Gastroesophageal sphincter (tissue), 4 donors: ENCODE measurements around the gene TGIF2. TPM values are rescaled to one million over a fixed set of nuclear protein-coding genes. Genes with fewer than 3 reads are reported as not detected.
"Not testable (repeated sequence)": the region's sequence is repeated elsewhere in the genome, so short reads cannot be mapped to it uniquely, and the experiment has no call there.

ENCODE experiments used
- ATAC-seq: fragments of 150-250 bp; one replicate; pipeline ENCODE4 v1.9.1; 2016; ENCODE audit warnings: mild to moderate bottlenecking, moderate library complexity
- H3K27ac ChIP-seq, 4 donors: fragments of 200-600 bp; sonication (generic) in 3 of 4; 1 replicate in 3 of 4; 2 replicates in 1 of 4; pipeline ENCODE4 v1.5.1; 2016 to 2019
- H3K27me3 ChIP-seq: fragments of 200-600 bp; sonication (generic); one replicate; pipeline ENCODE4 v1.5.1; 2019
- H3K36me3 ChIP-seq, 2 donors: fragments of 200-600 bp; sonication (generic); one replicate each; pipeline ENCODE4 v1.5.1; 2019; ENCODE audit warnings: control low read depth in 1 of 2
- H3K4me1 ChIP-seq, 3 donors: fragments of 200-600 bp; sonication (generic); 1 replicate in 2 of 3; 2 replicates in 1 of 3; pipeline ENCODE4 v1.5.1; 2016 to 2019; ENCODE audit warnings: control low read depth in 2 of 3
- H3K4me3 ChIP-seq, 2 donors: fragments of 200-600 bp; sonication (generic); one replicate each; pipeline ENCODE4 v1.5.1; 2019; ENCODE audit warnings: mild to moderate bottlenecking in 1 of 2, moderate library complexity in 1 of 2
- H3K9me3 ChIP-seq, 3 donors: fragments of 200-600 bp; sonication (generic); one replicate each; pipeline ENCODE4 v1.5.1; 2017 to 2019; ENCODE audit warnings: control low read depth in 2 of 3
- EP300 ChIP-seq: sonication (generic); formaldehyde crosslinking; IDR thresholded peaks from one replicate; pipeline ENCODE4 v1.6.1; 2017; ENCODE audit warnings: antibody characterized with exemption, mild to moderate bottlenecking
- POLR2A ChIP-seq, 2 donors: fragments of 450-650 bp; IDR thresholded peaks; one replicate each; pipeline ENCODE4 v1.6.1; 2017; ENCODE audit warnings: antibody characterized with exemption in 2 of 2, mild to moderate bottlenecking in 2 of 2, moderate library complexity in 1 of 2
- POLR2AphosphoS5 ChIP-seq: sonication (generic); formaldehyde crosslinking; IDR thresholded peaks from one replicate; pipeline ENCODE4 v1.6.1; 2017; ENCODE audit warnings: antibody characterized with exemption
- WGBS, 2 donors: methylation state at CpG; one replicate each; pipeline ENCODE4 v1.1.5; 2018; ENCODE audit warnings: low coverage in 1 of 2; 5-methylcytosine and 5-hydroxymethylcytosine counted together
- total RNA-seq, 4 donors: library from RNA; depleted of rRNA; stranded (reverse); fragments of >200 nt; gene quantifications; one replicate each; pipeline ENCODE4 v1.1.0, GENCODE V29; 2016
- TF ChIP-seq, protein P1 (sequence below), 4 experiments: fragments of 200-600 bp in 2 of 4; fragments of 450-650 bp in 2 of 4; sonication (generic) in 1 of 4; IDR thresholded peaks; one replicate each; pipeline ENCODE4 v1.5.1; 2017 to 2019; ENCODE audit warnings: antibody characterized with exemption in 4 of 4, mild to moderate bottlenecking in 2 of 4, moderate library complexity in 2 of 4

TGIF2 gene
- total RNA-seq, 4 donors from 2014 or later = 7.2 to 14.0 (median 9.4) TPM

- 93% methylated on average over 2 of the region's 2 CpGs for WGBS, 2 donors
- no peak for TF ChIP-seq POLR2A (IDR thresholded peaks at IDR 0.05)
- TF ChIP-seq EP300 = no peak
- TF ChIP-seq POLR2AphosphoS5 = no peak
- TF ChIP-seq, protein P1, sequence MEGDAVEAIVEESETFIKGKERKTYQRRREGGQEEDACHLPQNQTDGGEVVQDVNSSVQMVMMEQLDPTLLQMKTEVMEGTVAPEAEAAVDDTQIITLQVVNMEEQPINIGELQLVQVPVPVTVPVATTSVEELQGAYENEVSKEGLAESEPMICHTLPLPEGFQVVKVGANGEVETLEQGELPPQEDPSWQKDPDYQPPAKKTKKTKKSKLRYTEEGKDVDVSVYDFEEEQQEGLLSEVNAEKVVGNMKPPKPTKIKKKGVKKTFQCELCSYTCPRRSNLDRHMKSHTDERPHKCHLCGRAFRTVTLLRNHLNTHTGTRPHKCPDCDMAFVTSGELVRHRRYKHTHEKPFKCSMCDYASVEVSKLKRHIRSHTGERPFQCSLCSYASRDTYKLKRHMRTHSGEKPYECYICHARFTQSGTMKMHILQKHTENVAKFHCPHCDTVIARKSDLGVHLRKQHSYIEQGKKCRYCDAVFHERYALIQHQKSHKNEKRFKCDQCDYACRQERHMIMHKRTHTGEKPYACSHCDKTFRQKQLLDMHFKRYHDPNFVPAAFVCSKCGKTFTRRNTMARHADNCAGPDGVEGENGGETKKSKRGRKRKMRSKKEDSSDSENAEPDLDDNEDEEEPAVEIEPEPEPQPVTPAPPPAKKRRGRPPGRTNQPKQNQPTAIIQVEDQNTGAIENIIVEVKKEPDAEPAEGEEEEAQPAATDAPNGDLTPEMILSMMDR (IDR thresholded peaks at IDR 0.05) = no peak
Observed at GRCh38 chr20:36555248-36555647, 18.1 kb upstream of the TGIF2 start.

DNA sequence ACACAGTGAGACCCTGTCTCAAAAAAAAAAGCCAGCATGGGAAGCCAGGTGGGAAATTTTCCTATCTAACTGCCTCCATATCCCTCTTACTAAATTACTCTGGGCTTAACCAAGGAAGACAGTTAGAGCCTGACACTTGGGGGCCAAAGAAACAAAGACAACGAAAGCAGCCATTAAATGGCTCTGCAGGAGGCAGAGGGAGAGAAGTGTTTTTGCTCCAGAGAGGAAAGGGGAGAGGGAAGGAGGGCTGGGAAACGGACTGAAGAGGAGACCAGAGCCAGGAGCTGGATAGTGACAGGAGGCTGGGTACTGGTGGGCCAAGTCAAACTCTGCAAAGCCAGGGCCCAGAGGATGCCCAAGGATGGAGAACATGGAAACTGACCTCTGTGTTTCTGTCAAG lies 10.7 kb upstream of the TGIF2 start:
- no peaks in the 10 kb centered on the region for H3K36me3 ChIP-seq
- TF ChIP-seq POLR2A (IDR thresholded peaks at IDR 0.05) = no peak
- TF ChIP-seq, protein P1 (IDR thresholded peaks at IDR 0.05) = no peak
- no peak for TF ChIP-seq EP300
- no peak for TF ChIP-seq POLR2AphosphoS5
- H3K4me3 ChIP-seq = no peak overlapping the region
- no peak for ATAC-seq
- no peaks in the 10 kb centered on the region for H3K9me3 ChIP-seq
- no peaks in the 10 kb centered on the region for H3K4me1 ChIP-seq
- no peak overlapping the region for H3K27ac ChIP-seq
- no peaks in the 10 kb centered on the region for H3K27me3 ChIP-seq
- WGBS, 2 donors = 56 to 100% methylated on average over 1 to 2 of the region's 2 CpGs

More at GRCh38 chr20:36555248-36555647, 18.1 kb upstream of the TGIF2 start:
- H3K4me3 ChIP-seq = no peak overlapping the region
- no peaks in the 10 kb centered on the region for H3K9me3 ChIP-seq
- peaks cover 0 to 25% (median 0%) of the 10 kb centered on the region in 3 donors for H3K4me1 ChIP-seq
- no peak overlapping the region for H3K27ac ChIP-seq
- no peak for ATAC-seq
- no peaks in the 10 kb centered on the region for H3K36me3 ChIP-seq
- no peaks in the 10 kb centered on the region for H3K27me3 ChIP-seq

DNA sequence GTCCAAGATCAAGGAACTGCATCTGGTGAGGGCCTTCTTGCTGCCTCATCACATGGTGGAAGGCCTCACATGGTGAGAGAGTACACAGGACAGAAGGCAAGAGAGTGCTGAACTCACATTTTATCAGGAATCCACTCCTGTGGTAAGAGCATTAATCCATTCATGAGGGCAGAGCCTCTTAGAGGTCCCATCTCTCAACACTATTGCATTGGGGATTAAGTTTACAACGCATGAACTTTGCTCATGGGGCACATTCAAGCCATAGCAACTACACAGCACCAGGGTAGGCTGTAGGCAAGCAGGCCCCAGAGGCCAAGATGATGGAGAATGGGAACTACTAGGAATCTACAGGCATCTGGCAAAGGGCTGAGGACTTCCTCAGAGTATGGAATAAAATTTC lies 10.0 kb upstream of the TGIF2 start:
- WGBS, 2 donors = no CpG with 5 or more reads among the region's 1 CpG
- no peaks in the 10 kb centered on the region for H3K9me3 ChIP-seq
- H3K36me3 ChIP-seq = no peaks in the 10 kb centered on the region
- TF ChIP-seq POLR2AphosphoS5 (no peak), EP300 (no peak)
- no peak overlapping the region for H3K27ac ChIP-seq
- ATAC-seq = no peak
- H3K4me1 ChIP-seq = no peaks in the 10 kb centered on the region
- H3K27me3 ChIP-seq = no peaks in the 10 kb centered on the region
- no peak overlapping the region for H3K4me3 ChIP-seq

DNA sequence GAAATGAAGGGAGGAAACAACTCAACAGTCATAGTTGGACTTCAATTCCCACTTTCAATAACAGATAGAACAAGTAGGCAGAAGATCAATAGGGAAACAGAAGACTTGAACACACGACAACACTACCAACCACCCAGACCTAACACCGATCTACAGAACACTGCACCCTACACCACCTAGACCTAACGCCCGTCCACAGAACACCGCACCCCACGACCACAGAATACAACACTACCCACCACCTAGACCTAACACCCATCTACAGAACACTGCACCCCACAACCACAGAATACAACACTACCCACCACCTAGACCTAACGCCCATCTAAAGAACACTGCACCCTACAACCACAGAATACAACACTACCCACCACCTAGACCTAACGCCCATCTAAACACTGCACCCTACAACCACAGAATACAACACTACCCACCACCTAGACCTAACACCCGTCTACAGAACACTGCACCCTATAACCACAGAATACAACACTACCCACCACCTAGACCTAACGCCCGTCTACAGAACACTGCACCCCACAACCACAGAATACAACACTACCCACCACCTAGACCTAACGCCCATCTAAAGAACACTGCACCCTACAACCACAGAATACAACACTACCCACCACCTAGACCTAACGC lies 9.2 kb upstream of the TGIF2 start:
- H3K36me3 ChIP-seq, H3K27ac ChIP-seq, H3K4me1 ChIP-seq, H3K27me3 ChIP-seq, H3K9me3 ChIP-seq, ATAC-seq, H3K4me3 ChIP-seq: not testable (repeated sequence)
- WGBS, 2 donors = 90 to 98% methylated on average over 11 to 12 of the region's 13 CpGs

DNA sequence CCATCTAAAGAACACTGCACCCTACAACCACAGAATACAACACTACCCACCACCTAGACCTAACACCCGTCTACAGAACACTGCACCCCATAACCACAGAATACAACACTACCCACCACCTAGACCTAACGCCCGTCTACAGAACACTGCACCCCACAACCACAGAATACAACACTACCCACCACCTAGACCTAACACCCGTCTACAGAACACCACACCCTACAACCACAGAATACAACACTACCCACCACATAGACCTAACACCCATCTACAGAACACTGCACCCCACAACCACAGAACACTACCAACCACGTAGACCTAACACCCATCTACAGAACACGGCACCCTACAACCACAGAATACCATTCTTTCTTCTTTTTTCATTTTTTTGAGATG lies 8.7 kb upstream of the TGIF2 start:
- WGBS, 2 donors = 86% methylated on average over 4 to 5 of the region's 6 CpGs
- not testable (repeated sequence) for H3K4me1 ChIP-seq, H3K27ac ChIP-seq, H3K4me3 ChIP-seq, ATAC-seq, H3K9me3 ChIP-seq, H3K36me3 ChIP-seq, H3K27me3 ChIP-seq

DNA sequence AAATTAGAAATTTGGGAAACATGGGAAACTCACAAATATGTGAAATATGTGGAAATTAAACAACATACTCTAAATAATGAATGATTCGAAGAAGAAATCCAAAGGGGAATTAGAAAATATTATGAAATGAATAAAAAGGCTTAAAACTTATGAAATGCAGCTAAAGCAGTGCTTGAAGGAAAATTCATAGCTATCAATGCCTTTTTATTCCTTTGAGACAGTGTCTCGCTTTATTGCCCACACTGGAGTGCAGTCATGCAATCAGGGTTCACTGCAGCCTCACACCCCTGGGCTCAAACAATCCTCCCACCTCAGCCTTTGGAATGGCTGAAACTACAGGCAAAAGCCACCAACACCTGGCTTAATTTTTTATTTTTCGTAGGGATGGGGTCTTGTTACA lies 7.9 kb upstream of the TGIF2 start:
- Histone ChIP-seq H3K4me3 (no peak overlapping the region), H3K27ac (no peak overlapping the region), H3K27me3 (no peaks in the 10 kb centered on the region), H3K4me1 (no peaks in the 10 kb centered on the region), H3K9me3 (no peaks in the 10 kb centered on the region), H3K36me3 (no peaks in the 10 kb centered on the region)
- no peak for TF ChIP-seq POLR2AphosphoS5
- TF ChIP-seq EP300 = no peak
- TF ChIP-seq, protein P1 (IDR thresholded peaks at IDR 0.05) = no peak
- no peak for TF ChIP-seq POLR2A (IDR thresholded peaks at IDR 0.05)
- 87 to 93% methylated on average over 3 of the region's 3 CpGs for WGBS, 2 donors
- ATAC-seq = no peak
